GM19395 (cell line): ENCODE results near the gene LRRC74B.
"Not testable (repeated sequence)": the region's sequence is repeated elsewhere in the genome, so short reads cannot be mapped to it uniquely, and the experiment has no call there.

Experiments
- ATAC-seq: cut with Tn5 transposase; IDR thresholded peaks from one replicate; pipeline ENCODE4 v1.9.1; 2021; ENCODE audit warnings: mild to moderate bottlenecking, moderate library complexity; ENCODE audit not compliant: unreplicated experiment

LRRC74B gene

GRCh38 chr22:21031545-21032036 is 14.2 kb upstream of the LRRC74B start:
- no peak for ATAC-seq

- ATAC-seq = no peak
These were observed 13.5 kb upstream of the LRRC74B start, which contains the start of gene SLC7A4 for GRCh38 chr22:21032037-21032867. Gene SLC7A4 (minus strand): TSS chr22:21032561. CDS start chr22:21031812, 749 bp downstream.

- no peak for ATAC-seq
These were observed 12.7 kb upstream of the LRRC74B start for GRCh38 chr22:21032868-21033688.

- ATAC-seq = no peak
These were observed 11.9 kb upstream of the LRRC74B start for GRCh38 chr22:21033895-21034294.

- ATAC-seq = no peak
These were observed 10.8 kb upstream of the LRRC74B start for GRCh38 chr22:21034989-21035388.

GRCh38 chr22:21038405-21038804 is 7.3 kb upstream of the LRRC74B start:
- no peak for ATAC-seq

GRCh38 chr22:21039158-21039557 is 6.6 kb upstream of the LRRC74B start:
- ATAC-seq = not testable (repeated sequence)

- ATAC-seq = no peak
These were observed 3.8 kb upstream of the LRRC74B start for GRCh38 chr22:21041937-21042336.

GRCh38 chr22:21042978-21043859 is 2.5 kb upstream of the LRRC74B start:
- no peak for ATAC-seq

- no peak for ATAC-seq
These were observed 1.7 kb upstream of the LRRC74B start for GRCh38 chr22:21043860-21044535.

- no peak for ATAC-seq
These were observed 688 bp upstream of the LRRC74B start for GRCh38 chr22:21044931-21045584.

GRCh38 chr22:21047035-21047661 is 1.4 kb downstream of the LRRC74B start:
- no peak for ATAC-seq

- ATAC-seq = no peak
These were observed 2.0 kb downstream of the LRRC74B start for GRCh38 chr22:21047730-21048129.

- not testable (repeated sequence) for ATAC-seq
These were observed 2.7 kb downstream of the LRRC74B start for GRCh38 chr22:21048448-21048847.

- not testable (repeated sequence) for ATAC-seq
These were observed 3.2 kb downstream of the LRRC74B start for GRCh38 chr22:21048965-21049364.

GRCh38 chr22:21051145-21051830 is 5.5 kb downstream of the LRRC74B start:
- ATAC-seq = no peak

- no peak for ATAC-seq
These were observed 6.2 kb downstream of the LRRC74B start for GRCh38 chr22:21051831-21052400.
